ENCODE measurements around the gene TIPIN. TPM values are rescaled to one million over a fixed set of nuclear protein-coding genes. Genes with fewer than 3 reads are reported as not detected.

The TIPIN gene
- total and polyA plus RNA-seq, 2 of the 8 experiments (the other 6 are each of a cell fraction or from before 2014, with no cell fraction given) = 8.5 to 24.7 TPM

DNA sequence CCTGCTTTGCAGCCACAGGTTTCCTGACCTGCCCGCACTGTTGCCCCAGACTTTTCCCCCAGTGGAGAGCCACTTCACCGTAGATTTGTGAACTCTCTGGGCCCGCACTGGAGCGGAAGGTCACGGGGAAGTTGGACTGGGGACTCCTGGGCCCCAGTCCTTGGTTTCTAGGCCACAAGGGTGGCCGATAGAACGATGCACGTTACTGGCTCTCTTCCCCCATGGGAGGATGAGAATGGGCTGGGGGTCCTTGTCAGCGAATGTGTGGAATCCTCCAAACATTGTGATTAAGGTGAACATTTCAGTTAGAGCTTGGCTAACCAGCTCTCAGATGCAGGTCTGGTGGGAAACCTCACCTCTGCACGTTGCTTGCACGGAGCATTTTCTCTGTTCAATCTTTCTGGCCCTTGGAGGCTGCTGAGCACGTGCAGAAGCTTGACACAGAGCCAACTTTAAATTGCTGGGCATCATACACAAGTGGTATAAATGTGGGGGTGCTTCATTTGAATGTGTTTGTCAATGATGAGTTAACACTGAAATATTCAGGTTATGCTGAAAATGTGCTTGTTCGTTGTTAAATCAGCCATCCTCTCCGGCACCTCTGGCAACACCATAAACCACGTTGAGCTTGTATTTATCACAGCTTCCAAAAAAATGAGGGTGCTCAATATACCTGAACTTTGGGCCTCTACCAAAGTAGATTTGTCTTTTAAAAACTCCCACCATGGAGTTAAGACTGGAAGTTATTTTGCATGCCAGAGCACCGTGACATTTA, 62.1 kb downstream of the TIPIN start:
- 18% methylated on average over 16 of the region's 16 CpGs; no CpG with 5 or more reads in 1 of the 2 experiments for WGBS, 2 experiments (ENCODE audit: extremely low coverage in 1 of 2, insufficient coverage in 1 of 2, insufficient read length in 1 of 2, insufficient replicate concordance in 2 of 2, low coverage in 1 of 2, low lambda C conversion rate in 2 of 2, missing lambda C conversion rate in 1 of 2)
- peak overlapping the region; percentile 76 for H2AFZ ChIP-seq (ENCODE audit: low read length)
- no peak overlapping the region for H2BK120ac ChIP-seq (replicated peaks; ENCODE audit: low read depth, low read length)
- H3K4ac ChIP-seq (replicated peaks; ENCODE audit: insufficient read length, low read depth, low read length) = no peak overlapping the region
- H4K8ac ChIP-seq (ENCODE audit: extremely low read depth, insufficient read depth, low read length) = peak overlapping the region; percentile 75
- no peak for FAIRE-seq
- H3K36me3 ChIP-seq (ENCODE audit: control insufficient read depth in 2 of 4, insufficient read depth in 4 of 4, low read length in 3 of 4) = no peaks in the 10 kb centered on the region
- peak overlapping the region; percentile 41; the same call in 1 of the 2 replicates for H2BK5ac ChIP-seq (ENCODE audit: low read depth, low read length)
- no peaks in the 10 kb centered on the region for H3K9me3 ChIP-seq (ENCODE audit: insufficient read depth in 2 of 2, low read depth in 1 of 2, low read length in 1 of 2)
- H3K4me1 ChIP-seq (replicated peaks in 1 of 4; ENCODE audit: control insufficient read depth in 3 of 4, insufficient read depth in 4 of 4, low read length in 3 of 4) = peaks cover 6 to 12% (median 7%) of the 10 kb centered on the region in 4 experiments; a peak in 6 of 7 replicates
- CTCF ChIA-PET (ENCODE audit: partially characterized antibody) = interaction anchor here (0.5 kb wide), 1 partner anchor 23 kb away, joined by 4 read pairs; no protein-coding TSS in a partner anchor
- H3K23ac ChIP-seq (ENCODE audit: insufficient read length) = no peak overlapping the region
- peak overlapping the region; percentile 60; the same call in 1 of the 2 replicates for H2BK12ac ChIP-seq (ENCODE audit: low read depth, low read length)
- no peak for DNase-seq (ENCODE audit: low read depth in 1 of 2, low spot score in 2 of 2)
- H3K27ac ChIP-seq (ENCODE audit: low read depth, low read length) = no peak overlapping the region; the same call in 1 of the 2 replicates
- H3K4me3 ChIP-seq (ENCODE audit: extremely low read depth in 1 of 4, insufficient read depth in 2 of 4, low read depth in 3 of 4, low read length in 4 of 4) = peak overlapping the region; percentile 54 to 73 (median 60)
- H4K91ac ChIP-seq (replicated peaks; ENCODE audit: insufficient read length, low read length) = peak overlapping the region; percentile 45
- peaks cover 0 to 4% of the 10 kb centered on the region in 2 experiments; a peak in 1 of 4 replicates for H3K79me2 ChIP-seq (ENCODE audit: control insufficient read depth in 1 of 2, insufficient read depth in 2 of 2, low read length in 2 of 2)
- H2BK15ac ChIP-seq (ENCODE audit: low read length) = 0 out of 2 replicates have a peak overlapping the region, but pooled peaks have one; percentile 94
- H2AK5ac ChIP-seq (ENCODE audit: low read depth, low read length) = no peak overlapping the region
- H3K18ac ChIP-seq (ENCODE audit: extremely low read depth, low read length) = peak overlapping the region; percentile 56; the same call in 1 of the 2 replicates
- peak overlapping the region; percentile 81 to 88 for H3K4me2 ChIP-seq (ENCODE audit: insufficient read depth in 1 of 2, low read depth in 2 of 2, low read length in 2 of 2)
- peak overlapping the region; percentile 47 to 77 (median 61); a peak in 6 of 7 replicates for H3K9ac ChIP-seq (replicated peaks in 1 of 4; ENCODE audit: extremely low read depth in 1 of 4, low read depth in 3 of 4, low read length in 3 of 4)
- no peak overlapping the region for H2BK20ac ChIP-seq (ENCODE audit: low read length)
- H3K14ac ChIP-seq (ENCODE audit: insufficient read length) = no peak overlapping the region
- POLR2A ChIA-PET (ENCODE audit: partially characterized antibody) = interaction anchor here (0.6 to 3.4 kb wide), 14 partner anchors 8 to 458 kb away, joined by 3 to 20 read pairs (median 3); partner anchors contain the start of genes SNAPC5, TIPIN and ZWILCH
- H3K56ac ChIP-seq (replicated peaks; ENCODE audit: insufficient read length, low read depth, low read length) = peak overlapping the region; percentile 71
- H3K27me3 ChIP-seq (replicated peaks in 1 of 4; ENCODE audit: control insufficient read depth in 3 of 4, extremely low read depth in 1 of 4, insufficient read depth in 3 of 4, low read length in 3 of 4) = no peaks in the 10 kb centered on the region
- H3K23me2 ChIP-seq (ENCODE audit: low read depth, low read length) = peaks cover 2% of the 10 kb centered on the region; the same call in 1 of the 2 replicates
- H3K79me1 ChIP-seq (ENCODE audit: low read depth, low read length) = no peaks in the 10 kb centered on the region; the same call in 1 of the 2 replicates
- no peaks in the 10 kb centered on the region for H4K20me1 ChIP-seq (replicated peaks in 1 of 2; ENCODE audit: control insufficient read depth in 1 of 2, insufficient read depth in 2 of 2, low read length in 2 of 2)
- H4K5ac ChIP-seq (ENCODE audit: insufficient read length, low read depth, low read length) = peak overlapping the region; percentile 64
- TF ChIP-seq, protein P1, sequence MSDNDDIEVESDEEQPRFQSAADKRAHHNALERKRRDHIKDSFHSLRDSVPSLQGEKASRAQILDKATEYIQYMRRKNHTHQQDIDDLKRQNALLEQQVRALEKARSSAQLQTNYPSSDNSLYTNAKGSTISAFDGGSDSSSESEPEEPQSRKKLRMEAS (IDR thresholded peaks at IDR 0.05) = peak; percentile 61; the same call in 1 of the 2 replicates
- TF ChIP-seq, protein P2, sequence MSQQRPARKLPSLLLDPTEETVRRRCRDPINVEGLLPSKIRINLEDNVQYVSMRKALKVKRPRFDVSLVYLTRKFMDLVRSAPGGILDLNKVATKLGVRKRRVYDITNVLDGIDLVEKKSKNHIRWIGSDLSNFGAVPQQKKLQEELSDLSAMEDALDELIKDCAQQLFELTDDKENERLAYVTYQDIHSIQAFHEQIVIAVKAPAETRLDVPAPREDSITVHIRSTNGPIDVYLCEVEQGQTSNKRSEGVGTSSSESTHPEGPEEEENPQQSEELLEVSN (IDR thresholded peaks at IDR 0.05) = peak; percentile 67; the same call in 1 of the 2 replicates
- no peak for TF ChIP-seq BRCA1 (IDR thresholded peaks at IDR 0.05; ENCODE audit: low read depth, low read length)
